Peyer's patch (tissue), 4 donors: ENCODE measurements around the gene PCK1. TPM values are rescaled to one million over a fixed set of nuclear protein-coding genes. Genes with fewer than 3 reads are reported as not detected.

ENCODE experiments used
- DNase-seq, 3 donors: peaks; one replicate each; pipeline ENCODE4 v3.0.0-alpha.2; 2017 to 2019
- H3K27ac ChIP-seq, 4 donors: fragments of 200-600 bp; sonication (generic); one replicate each; pipeline ENCODE4 v1.5.1; 2016 to 2019
- H3K27me3 ChIP-seq, 2 donors: fragments of 200-600 bp; sonication (generic); one replicate each; pipeline ENCODE4 v1.5.1; 2019
- H3K36me3 ChIP-seq, 3 donors: fragments of 200-600 bp; sonication (generic); one replicate each; pipeline ENCODE4 v1.5.1; 2016 to 2019
- H3K4me1 ChIP-seq, 4 donors: fragments of 200-600 bp; sonication (generic); one replicate each; pipeline ENCODE4 v1.5.1; 2016 to 2019
- H3K4me3 ChIP-seq, 4 donors: fragments of 200-600 bp; sonication (generic); 1 replicate in 3 of 4; 2 replicates in 1 of 4; pipeline ENCODE4 v1.5.1; 2016 to 2019; ENCODE audit warnings: mild to moderate bottlenecking in 1 of 4
- H3K9me3 ChIP-seq, 4 donors: fragments of 200-600 bp; sonication (generic); one replicate each; pipeline ENCODE4 v1.5.1; 2016 to 2019; ENCODE audit warnings: mild to moderate bottlenecking in 1 of 4
- CTCF ChIP-seq, 6 experiments: fragments of 450-650 bp in 4 of 6; fragments of 200-600 bp in 2 of 6; sonication (generic) in 1 of 6; IDR thresholded peaks; one replicate each; pipeline ENCODE4 v1.5.1; 2017 to 2019; ENCODE audit warnings: antibody characterized with exemption in 6 of 6, mild to moderate bottlenecking in 3 of 6, moderate library complexity in 1 of 6
- POLR2A ChIP-seq, 2 donors: fragments of 450-650 bp; IDR thresholded peaks; one replicate each; pipeline ENCODE4 v1.5.1; 2017; ENCODE audit warnings: antibody characterized with exemption in 2 of 2, mild to moderate bottlenecking in 2 of 2, moderate library complexity in 2 of 2
- total RNA-seq, 4 donors: library from RNA; depleted of rRNA; stranded (reverse); fragments of >200 nt; gene quantifications; one replicate each; pipeline ENCODE4 v1.1.0, GENCODE V29; 2016

The PCK1 gene
- total RNA-seq, 4 donors from 2014 or later = 98.2 to 2,194 (median 572) TPM

GRCh38 chr20:57530327-57530981 is 30.5 kb upstream of the PCK1 start:
- TF ChIP-seq POLR2A (IDR thresholded peaks at IDR 0.05) (no peak), CTCF (IDR thresholded peaks at IDR 0.05) (no peak)
- H3K4me3 ChIP-seq = no peak overlapping the region
- DNase-seq = no peak
- H3K27me3 ChIP-seq = no peaks in the 10 kb centered on the region
- H3K9me3 ChIP-seq = no peaks in the 10 kb centered on the region
- H3K4me1 ChIP-seq = peaks cover 0 to 5% (median 2%) of the 10 kb centered on the region in 4 donors
- H3K36me3 ChIP-seq = no peaks in the 10 kb centered on the region
- H3K27ac ChIP-seq = no peak overlapping the region

GRCh38 chr20:57532104-57532503 is 28.8 kb upstream of the PCK1 start:
- peaks cover 0 to 5% (median 2%) of the 10 kb centered on the region in 4 donors for H3K4me1 ChIP-seq
- peak overlapping the region in 1 of 4 donors; percentile 22 for H3K4me3 ChIP-seq
- DNase-seq = no peak
- H3K27me3 ChIP-seq = no peaks in the 10 kb centered on the region
- H3K9me3 ChIP-seq = no peaks in the 10 kb centered on the region
- peak overlapping the region in 3 of 4 donors; percentile 42 to 90 (median 74) for H3K27ac ChIP-seq
- no peaks in the 10 kb centered on the region for H3K36me3 ChIP-seq
- TF ChIP-seq POLR2A (IDR thresholded peaks at IDR 0.05) (peak in 1 of 2 donors; percentile 50), CTCF (IDR thresholded peaks at IDR 0.05) (no peak)

- peak overlapping the region in 1 of 4 donors; percentile 90 for H3K27ac ChIP-seq
- TF ChIP-seq POLR2A (IDR thresholded peaks at IDR 0.05) = no peak
- no peak for TF ChIP-seq CTCF (IDR thresholded peaks at IDR 0.05)
Observed at GRCh38 chr20:57535297-57535696, 25.6 kb upstream of the PCK1 start.

GRCh38 chr20:57536120-57536708 is 24.7 kb upstream of the PCK1 start:
- no peaks in the 10 kb centered on the region for H3K9me3 ChIP-seq
- peaks cover 0 to 23% (median 5%) of the 10 kb centered on the region in 4 donors for H3K4me1 ChIP-seq
- DNase-seq = no peak
- no peaks in the 10 kb centered on the region for H3K36me3 ChIP-seq
- peak overlapping the region in 3 of 4 donors; percentile 54 to 90 (median 83) for H3K27ac ChIP-seq
- TF ChIP-seq POLR2A (IDR thresholded peaks at IDR 0.05) (no peak), CTCF (IDR thresholded peaks at IDR 0.05) (no peak)
- no peaks in the 10 kb centered on the region for H3K27me3 ChIP-seq
- H3K4me3 ChIP-seq = no peak overlapping the region

More at GRCh38 chr20:57535297-57535696, 25.6 kb upstream of the PCK1 start:
- Histone ChIP-seq H3K36me3 (no peaks in the 10 kb centered on the region), H3K27me3 (no peaks in the 10 kb centered on the region), H3K9me3 (no peaks in the 10 kb centered on the region), H3K4me3 (no peak overlapping the region), H3K4me1 (peaks cover 0 to 15% (median 3%) of the 10 kb centered on the region in 4 donors)
- no peak for DNase-seq

- peaks cover 0 to 21% (median 5%) of the 10 kb centered on the region in 4 donors for H3K4me1 ChIP-seq
- H3K4me3 ChIP-seq = peak overlapping the region in 1 of 4 donors; percentile 22
- H3K9me3 ChIP-seq = no peaks in the 10 kb centered on the region
- DNase-seq = peak in 2 of 3 donors; percentile 64 to 82
- peak overlapping the region in 3 of 4 donors; percentile 54 to 90 (median 83) for H3K27ac ChIP-seq
- no peaks in the 10 kb centered on the region for H3K27me3 ChIP-seq
- no peaks in the 10 kb centered on the region for H3K36me3 ChIP-seq
- TF ChIP-seq POLR2A (IDR thresholded peaks at IDR 0.05) (peak; percentile 16 to 68), CTCF (IDR thresholded peaks at IDR 0.05) (peak in 1 of 6 experiments; percentile 8)
Observed at GRCh38 chr20:57536771-57537724, 23.9 kb upstream of the PCK1 start.
